HepG2 (cell line): ENCODE data around the gene TNFAIP8L3.

ENCODE experiments used
- AHR ChIP-seq: IDR thresholded peaks from 2 replicates; pipeline ENCODE4 v1.6.1; 2018; ENCODE audit warnings: missing genetic modification reagents, missing compliant biosample characterization
- CTCF ChIP-seq: sonication (generic); formaldehyde crosslinking; IDR thresholded peaks from 2 replicates; pipeline ENCODE4 v1.5.0; 2020; ENCODE audit warnings: mild to moderate bottlenecking, missing genetic modification reagents, moderate library complexity
- GABPA ChIP-seq, 2 experiments: IDR thresholded peaks; 2 replicates each; pipeline ENCODE4 v1.6.1; 2011 to 2016; ENCODE audit warnings: low read depth in 2 of 2, low read length in 1 of 2, missing biosample characterization in 1 of 2, missing genetic modification characterization in 1 of 2
- MAZ ChIP-seq, 2 experiments: sonication (generic) in 1 of 2; formaldehyde crosslinking in 1 of 2; IDR thresholded peaks; 2 replicates each; pipeline versions ENCODE4 v1.5.0 to v1.6.1; 2012 to 2020; ENCODE audit warnings: low read depth in 2 of 2, mild to moderate bottlenecking in 2 of 2, borderline replicate concordance in 1 of 2, improper control_type of control experiment in 1 of 2, low read length in 1 of 2, missing genetic modification reagents in 1 of 2, moderate library complexity in 1 of 2
- MXI1 ChIP-seq: IDR thresholded peaks from 3 replicates; pipeline ENCODE4 v1.6.1; 2012; ENCODE audit warnings: low read depth, low read length, inconsistent platforms, borderline replicate concordance
- PBX3 ChIP-seq: sonication (generic); formaldehyde crosslinking; IDR thresholded peaks from 2 replicates; pipeline ENCODE4 v1.8.1; 2023; ENCODE audit warnings: missing genetic modification reagents, inconsistent platforms, borderline replicate concordance
- SRSF1 ChIP-seq: fragments of 200-400 bp; formaldehyde crosslinking; optimal IDR thresholded peaks from 2 replicates; pipeline ENCODE3; 2017; ENCODE audit warnings: mild to moderate bottlenecking, low read depth, low read length, moderate library complexity
- ZNF264 ChIP-seq: sonication (generic); formaldehyde crosslinking; IDR thresholded peaks from 2 replicates; pipeline ENCODE4 v1.4.0; 2020; ENCODE audit warnings: missing genetic modification reagents
- ZNF354B ChIP-seq: sonication (generic); formaldehyde crosslinking; IDR thresholded peaks from 2 replicates; pipeline ENCODE4 v1.8.0; 2022; ENCODE audit warnings: mild to moderate bottlenecking, missing genetic modification reagents
- ZNF615 ChIP-seq: sonication (generic); formaldehyde crosslinking; IDR thresholded peaks from 2 replicates; pipeline ENCODE4 v1.5.0; 2020; ENCODE audit warnings: mild to moderate bottlenecking, missing genetic modification reagents, borderline replicate concordance
- ZNF713 ChIP-seq: sonication (generic); formaldehyde crosslinking; IDR thresholded peaks from 2 replicates; pipeline ENCODE4 v1.4.0; 2020; ENCODE audit warnings: mild to moderate bottlenecking, missing genetic modification reagents

- TF ChIP-seq ZNF354B (no peak), CTCF (CRISPR knock-in tag) (no peak), ZNF713 (CRISPR knock-in tag) (no peak), MXI1 (no peak), PBX3 (CRISPR knock-in tag) (no peak), AHR (CRISPR knock-in tag) (no peak), ZNF264 (CRISPR knock-in tag) (no peak), ZNF615 (CRISPR knock-in tag) (no peak), MAZ (IDR thresholded peaks at IDR 0.05; ENCODE audit: borderline replicate concordance, low read depth, low read length) (no peak), MAZ (CRISPR knock-in tag; IDR thresholded peaks at IDR 0.05; ENCODE audit: low read depth) (no peak), GABPA (IDR thresholded peaks at IDR 0.05; ENCODE audit: low read depth, low read length) (no peak), GABPA (CRISPR knock-in tag; IDR thresholded peaks at IDR 0.05; ENCODE audit: low read depth) (no peak), SRSF1 (no peak)
Measured at GRCh38 chr15:51130344-51130743, 35.6 kb upstream of the TNFAIP8L3 start.
